ENCODE data around the gene ELL2. TPM values are rescaled to one million over a fixed set of nuclear protein-coding genes. Genes with fewer than 3 reads are reported as not detected.

ELL2 gene
- total and polyA plus RNA-seq, 2 of the 13 experiments (the other 11 are each of a cell fraction or from before 2014, with no cell fraction given): 78.9 to 97.1 TPM

- TF ChIP-seq PRMT3 (CRISPR knock-in tag; IDR thresholded peaks at IDR 0.05; ENCODE audit: borderline replicate concordance, low read depth) (no peak), TSC22D2 (CRISPR knock-in tag; IDR thresholded peaks at IDR 0.05; ENCODE audit: borderline replicate concordance) (no peak), FIP1L1 (IDR thresholded peaks at IDR 0.05; ENCODE audit: borderline replicate concordance, insufficient read depth, low read depth, low read length) (no peak), ZNF550 (CRISPR knock-in tag; IDR thresholded peaks at IDR 0.05; ENCODE audit: borderline replicate concordance) (no peak), ATF1 (CRISPR knock-in tag; IDR thresholded peaks at IDR 0.05) (peak; percentile 56; the same call in 1 of the 2 replicates), ZNF232 (CRISPR knock-in tag; IDR thresholded peaks at IDR 0.05; ENCODE audit: borderline replicate concordance) (peak; percentile 42; the same call in 1 of the 2 replicates), ZFP37 (CRISPR knock-in tag; IDR thresholded peaks at IDR 0.05; ENCODE audit: borderline replicate concordance) (no peak), HNRNPH1 (optimal IDR thresholded peaks at IDR 0.05; ENCODE audit: low read depth, low read length) (no peak), REXO4 (CRISPR knock-in tag; IDR thresholded peaks at IDR 0.05; ENCODE audit: borderline replicate concordance) (no peak), ZNF652 (CRISPR knock-in tag; IDR thresholded peaks at IDR 0.05; ENCODE audit: borderline replicate concordance, low read depth) (peak; percentile 59; the same call in 1 of the 2 replicates), PTBP1 (IDR thresholded peaks at IDR 0.05; ENCODE audit: low read depth, low read length, poor library complexity, severe bottlenecking) (no peak), GATAD1 (CRISPR knock-in tag; IDR thresholded peaks at IDR 0.05) (no peak), HIVEP1 (CRISPR knock-in tag; IDR thresholded peaks at IDR 0.05) (no peak), RAD21 (CRISPR knock-in tag; IDR thresholded peaks at IDR 0.05) (no peak), ZMYM2 (CRISPR knock-in tag; IDR thresholded peaks at IDR 0.05) (no peak), ZNF761 (CRISPR knock-in tag; conservative IDR thresholded peaks at IDR 0.05) (no peak), SNAI1 (CRISPR knock-in tag; IDR thresholded peaks at IDR 0.05; ENCODE audit: borderline replicate concordance) (no peak)
- TF ChIP-seq, protein P1, sequence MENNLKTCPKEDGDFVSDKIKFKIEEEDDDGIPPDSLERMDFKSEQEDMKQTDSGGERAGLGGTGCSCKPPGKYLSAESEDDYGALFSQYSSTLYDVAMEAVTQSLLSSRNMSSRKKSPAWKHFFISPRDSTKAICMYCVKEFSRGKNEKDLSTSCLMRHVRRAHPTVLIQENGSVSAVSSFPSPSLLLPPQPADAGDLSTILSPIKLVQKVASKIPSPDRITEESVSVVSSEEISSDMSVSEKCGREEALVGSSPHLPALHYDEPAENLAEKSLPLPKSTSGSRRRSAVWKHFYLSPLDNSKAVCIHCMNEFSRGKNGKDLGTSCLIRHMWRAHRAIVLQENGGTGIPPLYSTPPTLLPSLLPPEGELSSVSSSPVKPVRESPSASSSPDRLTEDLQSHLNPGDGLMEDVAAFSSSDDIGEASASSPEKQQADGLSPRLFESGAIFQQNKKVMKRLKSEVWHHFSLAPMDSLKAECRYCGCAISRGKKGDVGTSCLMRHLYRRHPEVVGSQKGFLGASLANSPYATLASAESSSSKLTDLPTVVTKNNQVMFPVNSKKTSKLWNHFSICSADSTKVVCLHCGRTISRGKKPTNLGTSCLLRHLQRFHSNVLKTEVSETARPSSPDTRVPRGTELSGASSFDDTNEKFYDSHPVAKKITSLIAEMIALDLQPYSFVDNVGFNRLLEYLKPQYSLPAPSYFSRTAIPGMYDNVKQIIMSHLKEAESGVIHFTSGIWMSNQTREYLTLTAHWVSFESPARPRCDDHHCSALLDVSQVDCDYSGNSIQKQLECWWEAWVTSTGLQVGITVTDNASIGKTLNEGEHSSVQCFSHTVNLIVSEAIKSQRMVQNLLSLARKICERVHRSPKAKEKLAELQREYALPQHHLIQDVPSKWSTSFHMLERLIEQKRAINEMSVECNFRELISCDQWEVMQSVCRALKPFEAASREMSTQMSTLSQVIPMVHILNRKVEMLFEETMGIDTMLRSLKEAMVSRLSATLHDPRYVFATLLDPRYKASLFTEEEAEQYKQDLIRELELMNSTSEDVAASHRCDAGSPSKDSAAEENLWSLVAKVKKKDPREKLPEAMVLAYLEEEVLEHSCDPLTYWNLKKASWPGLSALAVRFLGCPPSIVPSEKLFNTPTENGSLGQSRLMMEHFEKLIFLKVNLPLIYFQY (CRISPR knock-in tag; IDR thresholded peaks at IDR 0.05; ENCODE audit: borderline replicate concordance): no peak
- TF ChIP-seq, protein P2, sequence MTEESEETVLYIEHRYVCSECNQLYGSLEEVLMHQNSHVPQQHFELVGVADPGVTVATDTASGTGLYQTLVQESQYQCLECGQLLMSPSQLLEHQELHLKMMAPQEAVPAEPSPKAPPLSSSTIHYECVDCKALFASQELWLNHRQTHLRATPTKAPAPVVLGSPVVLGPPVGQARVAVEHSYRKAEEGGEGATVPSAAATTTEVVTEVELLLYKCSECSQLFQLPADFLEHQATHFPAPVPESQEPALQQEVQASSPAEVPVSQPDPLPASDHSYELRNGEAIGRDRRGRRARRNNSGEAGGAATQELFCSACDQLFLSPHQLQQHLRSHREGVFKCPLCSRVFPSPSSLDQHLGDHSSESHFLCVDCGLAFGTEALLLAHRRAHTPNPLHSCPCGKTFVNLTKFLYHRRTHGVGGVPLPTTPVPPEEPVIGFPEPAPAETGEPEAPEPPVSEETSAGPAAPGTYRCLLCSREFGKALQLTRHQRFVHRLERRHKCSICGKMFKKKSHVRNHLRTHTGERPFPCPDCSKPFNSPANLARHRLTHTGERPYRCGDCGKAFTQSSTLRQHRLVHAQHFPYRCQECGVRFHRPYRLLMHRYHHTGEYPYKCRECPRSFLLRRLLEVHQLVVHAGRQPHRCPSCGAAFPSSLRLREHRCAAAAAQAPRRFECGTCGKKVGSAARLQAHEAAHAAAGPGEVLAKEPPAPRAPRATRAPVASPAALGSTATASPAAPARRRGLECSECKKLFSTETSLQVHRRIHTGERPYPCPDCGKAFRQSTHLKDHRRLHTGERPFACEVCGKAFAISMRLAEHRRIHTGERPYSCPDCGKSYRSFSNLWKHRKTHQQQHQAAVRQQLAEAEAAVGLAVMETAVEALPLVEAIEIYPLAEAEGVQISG (CRISPR knock-in tag; IDR thresholded peaks at IDR 0.05): no peak
- TF ChIP-seq, protein P3, sequence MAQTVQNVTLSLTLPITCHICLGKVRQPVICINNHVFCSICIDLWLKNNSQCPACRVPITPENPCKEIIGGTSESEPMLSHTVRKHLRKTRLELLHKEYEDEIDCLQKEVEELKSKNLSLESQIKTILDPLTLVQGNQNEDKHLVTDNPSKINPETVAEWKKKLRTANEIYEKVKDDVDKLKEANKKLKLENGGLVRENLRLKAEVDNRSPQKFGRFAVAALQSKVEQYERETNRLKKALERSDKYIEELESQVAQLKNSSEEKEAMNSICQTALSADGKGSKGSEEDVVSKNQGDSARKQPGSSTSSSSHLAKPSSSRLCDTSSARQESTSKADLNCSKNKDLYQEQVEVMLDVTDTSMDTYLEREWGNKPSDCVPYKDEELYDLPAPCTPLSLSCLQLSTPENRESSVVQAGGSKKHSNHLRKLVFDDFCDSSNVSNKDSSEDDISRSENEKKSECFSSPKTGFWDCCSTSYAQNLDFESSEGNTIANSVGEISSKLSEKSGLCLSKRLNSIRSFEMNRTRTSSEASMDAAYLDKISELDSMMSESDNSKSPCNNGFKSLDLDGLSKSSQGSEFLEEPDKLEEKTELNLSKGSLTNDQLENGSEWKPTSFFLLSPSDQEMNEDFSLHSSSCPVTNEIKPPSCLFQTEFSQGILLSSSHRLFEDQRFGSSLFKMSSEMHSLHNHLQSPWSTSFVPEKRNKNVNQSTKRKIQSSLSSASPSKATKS (CRISPR knock-in tag; IDR thresholded peaks at IDR 0.05): no peak; the same call in 1 of the 2 replicates
- TF ChIP-seq, protein P4, sequence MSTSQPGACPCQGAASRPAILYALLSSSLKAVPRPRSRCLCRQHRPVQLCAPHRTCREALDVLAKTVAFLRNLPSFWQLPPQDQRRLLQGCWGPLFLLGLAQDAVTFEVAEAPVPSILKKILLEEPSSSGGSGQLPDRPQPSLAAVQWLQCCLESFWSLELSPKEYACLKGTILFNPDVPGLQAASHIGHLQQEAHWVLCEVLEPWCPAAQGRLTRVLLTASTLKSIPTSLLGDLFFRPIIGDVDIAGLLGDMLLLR (CRISPR knock-in tag; IDR thresholded peaks at IDR 0.05): no peak
Measured at GRCh38 chr5:95966005-95966404, 4.4 kb upstream of the ELL2 start (continued).

Measured in HepG2 (cell line).